ENCODE measurements around the gene SDS. TPM values are rescaled to one million over a fixed set of nuclear protein-coding genes. Genes with fewer than 3 reads are reported as not detected.

Gene SDS
- total and polyA plus RNA-seq, 2 experiments from 2014 or later = not detected

- Histone ChIP-seq H3K27ac (no peak overlapping the region), H4K20me1 (ENCODE audit: insufficient read depth) (no peaks in the 10 kb centered on the region), H3K36me3 (ENCODE audit: low read depth) (no peaks in the 10 kb centered on the region), H3K27me3 (replicated peaks; ENCODE audit: insufficient read depth) (no peaks in the 10 kb centered on the region), H3K9me3 (ENCODE audit: low read depth) (no peaks in the 10 kb centered on the region), H3K4me3 (no peak overlapping the region), H3K79me2 (ENCODE audit: insufficient read depth) (no peaks in the 10 kb centered on the region), H3K9me2 (ENCODE audit: insufficient read depth) (no peaks in the 10 kb centered on the region), H3K4me1 (ENCODE audit: insufficient read depth) (no peaks in the 10 kb centered on the region), H3K9ac (no peak overlapping the region), H3F3A (ENCODE audit: insufficient read depth) (no peaks in the 10 kb centered on the region), H3K4me2 (ENCODE audit: unreplicated experiment) (no peak overlapping the region), H2AFZ (no peak overlapping the region)
- 89 to 95% methylated on average over 12 of the region's 12 CpGs for WGBS, 2 experiments (ENCODE audit: low coverage in 1 of 2, low lambda C conversion rate in 2 of 2, missing lambda C conversion rate in 2 of 2)
- in situ Hi-C loops (cut with MboI) = no loop called here
- no peak for DNase-seq
- TF ChIP-seq EZH2phosphoT487 (IDR thresholded peaks at IDR 0.05; ENCODE audit: insufficient read depth, low read depth) = no peak
- no peak for TF ChIP-seq EZH2 (IDR thresholded peaks at IDR 0.05; ENCODE audit: insufficient read depth, poor library complexity, severe bottlenecking)
Measured at GRCh38 chr12:113386866-113387566, 16.7 kb downstream of the SDS start.

- WGBS, 2 experiments (ENCODE audit: low coverage in 1 of 2, low lambda C conversion rate in 2 of 2, missing lambda C conversion rate in 2 of 2) = 93 to 98% methylated on average over 6 of the region's 6 CpGs
Measured at GRCh38 chr12:113385282-113385882, 18.3 kb downstream of the SDS start.

GRCh38 chr12:113384778-113385177, 18.9 kb downstream of the SDS start:
- no peaks in the 10 kb centered on the region for H3K79me2 ChIP-seq (ENCODE audit: insufficient read depth)
- in situ Hi-C loops (cut with MboI) = no loop called here
- no peak overlapping the region for H3K9ac ChIP-seq
- no peaks in the 10 kb centered on the region for H3K36me3 ChIP-seq (ENCODE audit: low read depth)
- no peak overlapping the region for H2AFZ ChIP-seq
- no peak for TF ChIP-seq EZH2phosphoT487 (IDR thresholded peaks at IDR 0.05; ENCODE audit: insufficient read depth, low read depth)
- TF ChIP-seq EZH2 (IDR thresholded peaks at IDR 0.05; ENCODE audit: insufficient read depth, poor library complexity, severe bottlenecking) = no peak
- no peaks in the 10 kb centered on the region for H3K27me3 ChIP-seq (replicated peaks; ENCODE audit: insufficient read depth)
- no peaks in the 10 kb centered on the region for H3K9me2 ChIP-seq (ENCODE audit: insufficient read depth)
- H3F3A ChIP-seq (ENCODE audit: insufficient read depth) = no peaks in the 10 kb centered on the region
- H3K4me1 ChIP-seq (ENCODE audit: insufficient read depth) = no peaks in the 10 kb centered on the region
- no peak overlapping the region for H3K27ac ChIP-seq
- DNase-seq = no peak
- H4K20me1 ChIP-seq (ENCODE audit: insufficient read depth) = no peaks in the 10 kb centered on the region
- 93 to 99% methylated on average over 8 to 13 of the region's 14 CpGs for WGBS, 2 experiments (ENCODE audit: low coverage in 1 of 2, low lambda C conversion rate in 2 of 2, missing lambda C conversion rate in 2 of 2)
- no peak overlapping the region for H3K4me3 ChIP-seq
- H3K4me2 ChIP-seq (ENCODE audit: unreplicated experiment) = no peak overlapping the region
- no peaks in the 10 kb centered on the region for H3K9me3 ChIP-seq (ENCODE audit: low read depth)

More at GRCh38 chr12:113385282-113385882, 18.3 kb downstream of the SDS start:
- H3K4me2 ChIP-seq (ENCODE audit: unreplicated experiment) = no peak overlapping the region
- H3K9me2 ChIP-seq (ENCODE audit: insufficient read depth) = no peaks in the 10 kb centered on the region
- no peak for DNase-seq
- no peak for TF ChIP-seq EZH2 (IDR thresholded peaks at IDR 0.05; ENCODE audit: insufficient read depth, poor library complexity, severe bottlenecking)
- TF ChIP-seq EZH2phosphoT487 (IDR thresholded peaks at IDR 0.05; ENCODE audit: insufficient read depth, low read depth) = no peak
- no peak overlapping the region for H2AFZ ChIP-seq
- no peaks in the 10 kb centered on the region for H3K27me3 ChIP-seq (replicated peaks; ENCODE audit: insufficient read depth)
- H4K20me1 ChIP-seq (ENCODE audit: insufficient read depth) = no peaks in the 10 kb centered on the region
- H3K36me3 ChIP-seq (ENCODE audit: low read depth) = no peaks in the 10 kb centered on the region
- H3K9ac ChIP-seq = no peak overlapping the region
- in situ Hi-C loops (cut with MboI) = no loop called here
- no peaks in the 10 kb centered on the region for H3K9me3 ChIP-seq (ENCODE audit: low read depth)
- H3K79me2 ChIP-seq (ENCODE audit: insufficient read depth) = no peaks in the 10 kb centered on the region
- H3K27ac ChIP-seq = no peak overlapping the region
- no peaks in the 10 kb centered on the region for H3F3A ChIP-seq (ENCODE audit: insufficient read depth)
- H3K4me3 ChIP-seq = no peak overlapping the region
- no peaks in the 10 kb centered on the region for H3K4me1 ChIP-seq (ENCODE audit: insufficient read depth)

- Histone ChIP-seq H3K9ac (no peak overlapping the region), H3K27ac (no peak overlapping the region)
Measured at GRCh38 chr12:113382206-113382605, 21.5 kb downstream of the SDS start.

More at GRCh38 chr12:113382206-113382605, 21.5 kb downstream of the SDS start:
- no peaks in the 10 kb centered on the region for H3K9me3 ChIP-seq (ENCODE audit: low read depth)
- no peaks in the 10 kb centered on the region for H3K27me3 ChIP-seq (replicated peaks; ENCODE audit: insufficient read depth)
- H3K4me2 ChIP-seq (ENCODE audit: unreplicated experiment) = no peak overlapping the region
- WGBS, 2 experiments (ENCODE audit: low coverage in 1 of 2, low lambda C conversion rate in 2 of 2, missing lambda C conversion rate in 2 of 2) = 82 to 84% methylated on average over 4 of the region's 4 CpGs
- H3K9me2 ChIP-seq (ENCODE audit: insufficient read depth) = no peaks in the 10 kb centered on the region
- DNase-seq = peak; percentile 10
- no peak overlapping the region for H3K4me3 ChIP-seq
- no peaks in the 10 kb centered on the region for H4K20me1 ChIP-seq (ENCODE audit: insufficient read depth)
- TF ChIP-seq EZH2 (IDR thresholded peaks at IDR 0.05; ENCODE audit: insufficient read depth, poor library complexity, severe bottlenecking) (no peak), EZH2phosphoT487 (IDR thresholded peaks at IDR 0.05; ENCODE audit: insufficient read depth, low read depth) (no peak)
- no peaks in the 10 kb centered on the region for H3F3A ChIP-seq (ENCODE audit: insufficient read depth)
- H3K4me1 ChIP-seq (ENCODE audit: insufficient read depth) = no peaks in the 10 kb centered on the region
- H2AFZ ChIP-seq = no peak overlapping the region
- in situ Hi-C loops (cut with MboI) = no loop called here
- no peaks in the 10 kb centered on the region for H3K36me3 ChIP-seq (ENCODE audit: low read depth)
- no peaks in the 10 kb centered on the region for H3K79me2 ChIP-seq (ENCODE audit: insufficient read depth)
